CD4-positive, alpha-beta T cell treated with Interleukin-15 for 4 hours (primary cell): Measurements from ENCODE around the gene G2E3.
"Not testable (repeated sequence)": the region's sequence is repeated elsewhere in the genome, so short reads cannot be mapped to it uniquely, and the experiment has no call there.

ENCODE experiments used
- DNase-seq: peaks from one replicate; pipeline ENCODE4 v3.0.0-alpha.2; 2020; ENCODE audit warnings: low spot score

Gene G2E3, protein sequence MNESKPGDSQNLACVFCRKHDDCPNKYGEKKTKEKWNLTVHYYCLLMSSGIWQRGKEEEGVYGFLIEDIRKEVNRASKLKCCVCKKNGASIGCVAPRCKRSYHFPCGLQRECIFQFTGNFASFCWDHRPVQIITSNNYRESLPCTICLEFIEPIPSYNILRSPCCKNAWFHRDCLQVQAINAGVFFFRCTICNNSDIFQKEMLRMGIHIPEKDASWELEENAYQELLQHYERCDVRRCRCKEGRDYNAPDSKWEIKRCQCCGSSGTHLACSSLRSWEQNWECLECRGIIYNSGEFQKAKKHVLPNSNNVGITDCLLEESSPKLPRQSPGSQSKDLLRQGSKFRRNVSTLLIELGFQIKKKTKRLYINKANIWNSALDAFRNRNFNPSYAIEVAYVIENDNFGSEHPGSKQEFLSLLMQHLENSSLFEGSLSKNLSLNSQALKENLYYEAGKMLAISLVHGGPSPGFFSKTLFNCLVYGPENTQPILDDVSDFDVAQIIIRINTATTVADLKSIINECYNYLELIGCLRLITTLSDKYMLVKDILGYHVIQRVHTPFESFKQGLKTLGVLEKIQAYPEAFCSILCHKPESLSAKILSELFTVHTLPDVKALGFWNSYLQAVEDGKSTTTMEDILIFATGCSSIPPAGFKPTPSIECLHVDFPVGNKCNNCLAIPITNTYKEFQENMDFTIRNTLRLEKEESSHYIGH

GRCh38 chr14:30558675-30559555, at the start of gene G2E3:
Gene G2E3, plus strand, starts transcription at chr14:30559158. Its CDS starts 21,922 bp downstream, at chr14:30581080.
- DNase-seq: peak; percentile 87

DNA sequence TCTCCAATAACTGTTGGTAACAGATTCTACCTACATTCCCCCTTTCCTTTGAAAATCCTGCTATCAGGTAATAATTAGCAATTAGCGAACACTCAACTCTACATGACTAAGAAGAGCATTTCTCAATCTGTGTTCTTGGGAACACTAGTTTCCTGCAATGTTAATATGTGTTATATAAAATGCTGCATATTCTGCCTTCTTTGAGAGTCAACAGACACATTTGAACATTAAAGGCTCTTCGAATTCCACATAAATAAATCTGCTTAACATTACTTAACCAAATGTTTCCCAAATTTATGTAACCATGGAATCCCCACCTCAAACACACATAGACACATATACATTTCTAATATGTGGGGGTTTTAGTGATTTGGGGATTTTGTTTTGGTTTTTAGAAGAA, 41.2 kb upstream of the G2E3 start:
- no peak for DNase-seq

- no peak for DNase-seq
Measured at GRCh38 chr14:30518867-30519560, 39.9 kb upstream of the G2E3 start.

DNA sequence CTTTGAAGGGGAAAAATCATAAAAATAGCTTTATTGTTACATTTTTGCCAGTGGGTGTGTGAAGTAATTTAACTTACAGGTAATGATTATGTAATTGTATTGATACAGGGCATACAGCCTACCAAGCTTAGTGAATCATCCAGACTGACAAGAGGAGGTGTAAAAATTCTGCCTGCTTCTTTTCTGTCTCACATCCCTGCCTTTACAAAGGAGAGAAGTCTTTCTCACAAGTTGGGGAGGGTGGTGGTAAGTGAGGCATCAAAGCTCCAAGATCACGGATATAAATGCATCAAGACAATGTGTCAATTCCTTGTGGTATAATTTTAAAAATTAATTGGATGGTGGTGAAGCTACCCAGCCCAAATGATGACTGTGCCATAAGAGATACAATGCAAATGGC, 39.0 kb upstream of the G2E3 start:
- no peak for DNase-seq

GRCh38 chr14:30520536-30520935, 38.4 kb upstream of the G2E3 start:
- no peak for DNase-seq

DNA sequence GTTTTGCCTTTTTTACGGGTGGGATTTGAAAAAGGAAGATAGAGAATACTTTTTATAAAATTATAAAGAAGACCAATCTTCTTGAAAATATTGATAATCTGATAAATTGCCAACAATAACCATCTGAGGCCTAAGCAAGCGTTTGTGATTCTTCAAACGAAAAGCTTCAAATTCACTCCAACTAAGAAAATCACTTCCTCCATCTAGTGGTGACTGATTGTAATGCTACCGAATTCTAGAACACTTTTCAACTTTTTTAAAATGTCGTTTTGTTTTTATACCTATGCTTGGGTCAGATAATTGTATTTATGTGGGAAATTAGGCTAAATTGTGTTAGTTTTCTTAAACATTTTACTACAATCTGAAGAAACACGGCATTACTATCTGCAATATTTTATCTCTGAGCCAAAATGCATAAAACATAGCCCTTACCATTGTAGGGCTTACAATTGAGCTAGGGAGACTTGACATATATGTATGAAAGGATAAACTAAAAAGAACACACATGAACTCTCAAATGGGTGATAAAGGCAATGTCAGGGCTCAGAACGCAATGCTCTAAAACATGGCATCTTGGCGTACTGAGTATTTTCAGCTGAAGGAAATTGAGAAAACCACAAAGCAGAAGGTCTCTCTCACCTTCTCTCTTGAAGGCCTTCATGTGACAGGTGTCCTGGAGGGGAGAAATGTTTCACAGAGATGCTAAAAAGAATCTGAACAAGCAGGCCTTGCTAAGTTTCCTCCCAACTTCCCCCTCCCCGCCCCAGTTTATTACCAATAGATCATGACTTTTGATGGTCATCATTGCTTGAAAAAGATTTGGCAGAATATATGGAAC, 36.8 kb upstream of the G2E3 start:
- DNase-seq: peak; percentile 54

GRCh38 chr14:30525833-30526232, 33.1 kb upstream of the G2E3 start:
- no peak for DNase-seq

- no peak for DNase-seq
Measured at GRCh38 chr14:30527196-30527595, 31.8 kb upstream of the G2E3 start.

GRCh38 chr14:30528119-30528518, 30.8 kb upstream of the G2E3 start:
- DNase-seq: no peak

DNA sequence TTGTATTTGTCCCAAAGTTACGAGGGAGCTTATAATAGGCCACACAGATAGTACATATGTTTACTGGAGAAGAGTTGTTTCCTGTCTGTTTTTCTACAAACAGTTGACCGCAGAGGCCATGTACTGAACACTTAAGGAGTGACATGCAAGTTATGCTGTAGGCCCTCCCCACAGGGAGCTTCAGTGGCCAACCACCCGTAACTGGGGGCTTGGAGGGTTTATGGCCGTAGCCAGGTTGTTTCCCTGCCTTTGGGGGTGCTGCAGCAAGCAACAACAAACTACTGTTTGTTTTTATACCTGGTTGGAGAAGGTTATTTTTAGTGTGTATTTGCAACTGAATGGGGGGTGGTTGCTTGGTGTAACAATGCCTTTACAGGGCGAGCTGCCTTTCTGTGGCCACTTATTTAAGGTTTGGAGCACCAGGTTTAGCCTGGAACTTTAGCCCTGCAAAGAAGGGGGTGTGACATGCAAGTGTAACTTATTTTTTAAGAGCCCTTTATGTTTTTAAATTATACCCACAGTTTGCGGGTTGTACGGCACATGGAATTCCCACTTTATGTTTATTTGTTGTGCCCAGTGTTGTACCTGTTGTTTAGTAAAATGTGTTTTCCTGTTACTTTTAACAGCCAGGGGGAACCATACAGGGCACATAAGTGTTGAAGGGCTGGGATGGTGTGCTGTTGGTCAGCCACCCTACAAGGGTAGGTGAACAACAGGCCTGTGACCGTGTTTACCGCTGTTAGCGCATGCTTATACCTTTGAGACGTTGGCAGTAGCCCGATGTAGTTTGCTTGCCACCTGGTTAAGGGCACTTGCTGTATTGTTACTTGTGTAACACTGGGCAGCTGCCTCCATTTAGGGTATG, 29.9 kb upstream of the G2E3 start:
- no peak for DNase-seq

GRCh38 chr14:30532264-30532663, 26.7 kb upstream of the G2E3 start:
- DNase-seq: no peak

DNA sequence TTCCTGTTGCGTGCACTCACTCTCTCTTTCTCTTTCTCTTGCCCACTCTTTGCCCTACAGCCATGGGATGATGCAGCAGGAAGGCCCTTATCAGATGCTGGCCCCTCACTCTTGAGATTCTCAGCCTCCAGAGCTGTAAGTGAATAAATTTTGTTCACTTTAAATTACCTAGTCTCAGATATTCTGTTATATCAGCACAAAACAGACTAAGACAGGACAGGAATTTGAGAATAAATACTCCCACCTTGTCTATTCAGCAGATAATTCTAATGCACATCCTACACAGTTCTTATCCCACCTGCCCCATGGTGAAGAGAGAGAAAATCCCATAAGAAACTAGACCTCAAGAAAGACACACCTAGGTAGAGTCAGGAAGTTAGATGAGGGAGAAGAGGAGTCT, 25.8 kb upstream of the G2E3 start:
- no peak for DNase-seq

DNA sequence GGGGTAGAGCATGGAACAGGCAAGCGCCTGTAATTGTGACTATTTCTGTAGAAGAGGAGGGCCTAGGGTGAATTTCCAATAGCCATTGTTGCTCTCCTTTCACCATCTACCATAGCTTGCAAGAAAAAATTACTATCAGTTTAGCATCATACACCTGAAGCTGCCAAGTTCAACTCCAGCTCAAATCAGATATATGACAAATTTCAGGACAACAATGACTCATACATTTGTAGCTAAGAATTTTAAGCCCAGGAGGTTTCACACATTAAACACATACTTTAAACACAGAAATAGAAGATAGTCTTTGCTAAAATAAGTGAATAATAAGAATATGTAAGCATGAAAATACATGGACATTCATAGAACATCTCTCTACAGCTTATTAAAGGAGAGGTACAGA, 17.6 kb upstream of the G2E3 start:
- no peak for DNase-seq

- not testable (repeated sequence) for DNase-seq
Measured at GRCh38 chr14:30546735-30547134, 12.2 kb upstream of the G2E3 start.

DNA sequence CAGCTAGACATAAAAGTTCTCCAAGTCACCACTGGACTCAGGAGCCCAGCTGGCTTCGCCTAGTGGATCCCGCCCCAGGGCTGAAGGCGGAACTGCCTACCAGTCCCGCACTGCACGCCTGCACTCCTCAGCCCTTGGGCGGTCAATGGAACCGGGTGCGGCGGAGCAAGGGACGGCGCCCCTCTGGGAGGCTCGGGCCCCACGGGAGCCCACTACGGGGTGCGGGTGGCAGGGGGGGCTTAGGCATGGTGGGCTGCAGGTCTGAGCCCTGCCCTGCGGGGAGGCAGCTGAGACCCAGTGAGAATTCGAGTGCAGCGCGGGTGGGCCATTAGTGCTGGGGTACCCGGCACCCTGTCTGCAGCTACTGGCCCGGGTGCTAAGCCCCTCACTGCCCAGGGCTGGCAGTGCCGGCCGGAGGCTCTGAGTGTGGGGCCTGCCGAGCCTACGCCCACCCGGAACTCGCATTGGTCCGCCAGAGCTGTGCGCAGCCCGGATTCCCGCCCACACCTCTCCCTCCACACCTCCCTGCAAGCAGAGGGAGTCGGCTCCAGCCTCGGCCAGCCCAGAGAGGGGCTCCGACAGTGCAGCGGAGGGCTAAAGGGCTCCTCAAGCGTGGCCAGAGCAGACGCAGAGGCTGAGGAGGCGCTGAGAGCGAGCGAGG, 11.4 kb upstream of the G2E3 start:
- DNase-seq: no peak

DNA sequence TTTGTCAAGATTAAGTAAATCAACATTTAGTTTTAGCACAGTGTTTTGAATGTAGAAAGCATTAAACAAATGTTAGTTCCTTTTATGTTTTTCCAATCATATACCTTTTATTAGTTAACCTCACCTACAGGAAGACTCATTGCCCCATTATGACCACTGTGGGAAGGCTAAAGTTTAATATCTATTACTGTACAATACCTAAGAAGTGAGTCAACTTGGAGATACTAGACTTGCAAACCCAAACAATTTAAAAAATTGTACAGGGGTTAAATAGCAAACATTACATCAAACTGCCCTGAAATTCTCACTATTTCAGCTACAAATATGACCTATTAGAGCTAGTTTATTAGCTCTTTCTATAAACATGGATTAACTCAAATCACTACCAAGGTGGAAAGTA, 8.6 kb upstream of the G2E3 start:
- no peak for DNase-seq

DNA sequence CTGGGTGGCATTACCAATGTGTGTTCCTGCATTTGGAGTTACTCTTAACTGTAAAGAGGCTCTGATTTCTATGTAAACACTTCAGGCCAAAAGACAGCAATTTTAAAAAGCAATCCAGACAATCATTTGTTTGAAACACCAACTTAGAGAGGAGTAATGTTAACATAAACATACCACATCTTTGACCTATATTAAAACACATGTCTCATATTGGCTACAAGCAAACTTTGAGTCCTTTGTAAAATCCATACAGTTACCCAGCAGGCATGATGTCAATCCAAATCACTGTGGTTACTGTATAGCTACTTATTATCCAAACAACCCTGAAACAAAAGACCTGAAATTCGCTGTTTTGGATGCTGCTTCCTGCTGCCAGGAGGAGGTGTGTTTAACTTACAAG, 7.5 kb upstream of the G2E3 start:
- DNase-seq: no peak

DNA sequence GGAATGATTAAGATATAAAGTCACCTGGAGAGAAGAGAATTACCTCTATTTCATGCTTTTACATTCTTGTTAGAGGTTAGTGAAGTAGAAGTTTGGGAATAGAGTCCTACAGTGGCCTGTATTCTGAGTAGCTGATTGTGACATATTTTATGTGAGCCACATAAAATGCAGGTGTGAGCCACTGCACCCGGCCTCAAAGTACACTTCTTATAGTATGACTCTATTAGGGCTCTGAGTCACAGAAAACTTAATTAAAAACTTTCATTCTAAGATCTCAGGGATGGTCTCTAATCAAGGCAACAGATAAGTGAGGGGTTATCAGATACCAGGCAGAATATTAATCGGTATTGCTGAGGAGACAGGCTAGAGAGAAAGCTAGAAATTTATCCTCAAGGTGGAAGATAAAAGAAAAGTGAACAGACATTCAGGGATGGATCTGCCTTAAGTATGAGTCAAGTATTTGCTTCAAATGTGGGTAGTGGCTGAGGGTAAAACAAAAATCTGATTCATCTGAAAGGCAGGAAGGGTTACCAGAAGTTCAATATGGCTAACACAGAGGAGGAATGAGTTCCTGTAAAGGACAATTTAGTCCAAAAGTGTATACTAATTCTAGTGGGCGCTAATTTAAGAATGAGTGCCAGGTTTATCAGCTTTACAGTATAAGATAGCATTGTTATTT, 5.5 kb upstream of the G2E3 start:
- DNase-seq: no peak

GRCh38 chr14:30558362-30558674, 640 bp upstream of the G2E3 start:
- DNase-seq: no peak
